ENCODE data around the gene OTUD5. TPM values are rescaled to one million over a fixed set of nuclear protein-coding genes. Genes with fewer than 3 reads are reported as not detected.
"Not testable (repeated sequence)": the region's sequence is repeated elsewhere in the genome, so short reads cannot be mapped to it uniquely, and the experiment has no call there.

Gene OTUD5
- polyA plus RNA-seq, 3 donors from 2014 or later: 25.2 to 35.5 (median 26.7) TPM

GRCh38 chrX:48893556-48894348 lies 63.7 kb downstream of the OTUD5 start:
- Mint-ChIP-seq H3K4me3 (no peak overlapping the region), H3K27ac (peak overlapping the region in 1 of 6 donors; percentile 17), H3K4me1 (peaks cover 29 to 30% of the 10 kb centered on the region in 2 donors), H3K36me3 (no peaks in the 10 kb centered on the region), H3K9me3 (peaks cover 0 to 1% (median 0%) of the 10 kb centered on the region in 6 donors), H3K27me3 (ENCODE audit: low read depth in 3 of 3) (peaks cover 5 to 14% (median 8%) of the 10 kb centered on the region in 3 donors)
- no peak for DNase-seq

DNA sequence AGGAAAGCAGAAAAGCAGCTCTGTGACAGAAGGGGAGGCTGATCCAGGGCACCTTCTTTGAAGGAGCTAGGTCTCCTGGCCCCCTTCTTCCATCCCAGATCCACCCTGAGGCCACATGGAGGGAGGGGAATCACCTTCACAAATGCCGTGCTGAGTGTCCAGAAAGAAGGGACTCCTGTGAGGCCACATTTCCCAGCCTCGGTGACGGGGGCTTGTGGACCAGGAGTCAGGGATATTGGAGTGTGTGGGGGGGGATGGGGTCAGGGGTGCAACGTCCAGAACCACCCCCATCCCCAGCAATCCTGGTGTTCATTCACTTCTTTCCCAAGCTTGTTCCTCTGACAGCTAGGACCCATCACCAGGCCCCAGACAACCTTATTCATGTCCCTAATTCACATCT lies 64.5 kb downstream of the OTUD5 start:
- H3K36me3 Mint-ChIP-seq: no peaks in the 10 kb centered on the region
- no peak for DNase-seq
- H3K9me3 Mint-ChIP-seq: peaks cover 0 to 1% (median 0%) of the 10 kb centered on the region in 6 donors
- H3K4me3 Mint-ChIP-seq: peak overlapping the region in 2 of 5 donors; percentile 47 to 64
- H3K27ac Mint-ChIP-seq: no peak overlapping the region
- peaks cover 4 to 14% (median 4%) of the 10 kb centered on the region in 3 donors for H3K27me3 Mint-ChIP-seq (ENCODE audit: low read depth in 3 of 3)
- peaks cover 23 to 24% of the 10 kb centered on the region in 2 donors for H3K4me1 Mint-ChIP-seq

DNA sequence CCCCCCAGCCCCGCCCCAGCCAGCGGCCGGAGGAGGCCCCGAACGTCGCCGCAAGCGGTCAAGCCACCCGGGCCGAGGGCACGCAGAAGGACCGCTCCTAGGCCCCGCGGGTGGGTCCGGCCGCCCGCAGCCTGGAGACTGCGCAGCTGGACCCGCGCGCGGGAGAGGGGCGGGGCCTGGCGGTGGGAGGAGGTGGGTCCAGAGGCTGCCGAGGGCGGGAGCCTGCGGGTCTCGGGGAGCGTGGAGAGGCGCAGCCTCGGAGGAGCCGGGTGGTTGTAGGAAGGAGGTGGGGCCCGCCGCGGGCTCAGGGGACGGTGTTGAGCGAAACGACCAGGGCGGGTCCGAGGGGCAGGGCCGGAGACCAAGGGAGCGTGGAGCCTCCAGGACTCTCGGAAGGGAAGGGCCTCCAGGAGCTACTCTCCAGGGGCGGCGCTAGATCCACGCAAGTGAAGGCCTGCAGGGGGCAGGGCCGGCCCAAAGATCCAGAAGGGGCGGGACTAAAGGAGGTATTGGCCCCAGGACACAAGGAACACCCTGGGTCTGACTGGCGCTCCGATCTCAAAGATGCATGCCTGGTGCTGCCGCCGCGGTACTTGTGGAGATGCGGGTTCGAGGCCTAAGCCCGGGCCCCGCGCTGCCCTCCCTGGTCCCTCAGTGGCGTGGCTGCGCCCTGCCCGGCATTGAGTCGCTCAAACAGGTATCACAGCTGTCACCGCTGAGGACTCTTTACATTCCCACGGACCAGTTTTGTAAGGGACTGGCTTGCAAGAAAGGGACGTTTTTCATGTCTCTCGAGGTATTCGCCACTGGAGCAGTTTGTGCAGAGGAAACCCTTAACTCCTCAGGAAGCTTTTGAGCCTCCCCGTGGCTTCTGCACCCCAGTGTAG lies 65.8 kb downstream of the OTUD5 start:
- peak; percentile 76 to 80 (median 80) for DNase-seq
- H3K4me1 Mint-ChIP-seq: peaks cover 12 to 18% of the 10 kb centered on the region in 2 donors
- peak overlapping the region in 3 of 6 donors; percentile 20 to 69 (median 24) for H3K27ac Mint-ChIP-seq
- peaks cover 0 to 7% (median 4%) of the 10 kb centered on the region in 3 donors for H3K27me3 Mint-ChIP-seq (ENCODE audit: low read depth in 3 of 3)
- no peaks in the 10 kb centered on the region for H3K36me3 Mint-ChIP-seq
- peak overlapping the region; percentile 75 to 84 (median 78) for H3K4me3 Mint-ChIP-seq
- peaks cover 0 to 1% (median 0%) of the 10 kb centered on the region in 6 donors for H3K9me3 Mint-ChIP-seq

GRCh38 chrX:48890934-48891401 lies 66.4 kb downstream of the OTUD5 start:
- Mint-ChIP-seq H3K27ac (peak overlapping the region in 5 of 6 donors; percentile 34 to 80 (median 67)), H3K27me3 (ENCODE audit: low read depth in 3 of 3) (peaks cover 0 to 7% (median 4%) of the 10 kb centered on the region in 3 donors), H3K4me1 (peaks cover 8 to 14% of the 10 kb centered on the region in 2 donors), H3K4me3 (peak overlapping the region; percentile 79 to 91 (median 82)), H3K36me3 (no peaks in the 10 kb centered on the region), H3K9me3 (peaks cover 0 to 1% (median 0%) of the 10 kb centered on the region in 6 donors)
- DNase-seq: no peak

DNA sequence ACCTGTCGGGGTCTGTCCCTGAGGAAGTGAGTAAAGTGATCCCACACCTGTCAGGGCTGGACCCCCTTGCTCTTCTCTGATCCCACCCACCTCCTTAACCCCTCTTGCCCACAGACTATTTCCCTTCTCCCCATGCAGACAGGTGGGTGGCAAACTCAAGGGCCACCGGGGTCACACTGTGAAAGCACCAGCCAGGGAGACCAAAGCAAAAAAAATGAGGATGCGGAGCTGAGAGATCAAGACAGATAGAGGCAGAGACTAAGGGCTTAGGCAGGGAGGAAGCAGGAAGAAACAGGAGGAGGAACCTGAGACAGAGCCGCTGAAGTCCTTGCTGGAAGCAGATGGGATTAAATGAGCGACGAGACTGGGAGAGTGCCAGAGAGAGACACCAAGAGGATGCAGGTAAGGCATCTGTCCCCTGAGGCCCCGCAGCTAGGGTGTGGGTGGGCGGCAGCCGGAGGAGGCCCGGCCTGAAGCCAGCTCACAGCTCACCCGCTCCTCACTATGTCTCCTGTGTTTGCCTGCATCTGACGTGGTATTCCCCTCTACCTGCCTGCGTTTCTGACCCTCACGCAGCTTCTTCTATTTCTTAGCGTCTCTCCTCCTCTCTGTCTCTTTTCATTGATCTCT lies 67.0 kb downstream of the OTUD5 start:
- Mint-ChIP-seq H3K27me3 (ENCODE audit: low read depth in 3 of 3) (peaks cover 0 to 7% (median 4%) of the 10 kb centered on the region in 3 donors), H3K36me3 (no peaks in the 10 kb centered on the region), H3K4me3 (peak overlapping the region; percentile 79 to 91 (median 82))

GRCh38 chrX:48886586-48886985 lies 70.8 kb downstream of the OTUD5 start:
- not testable (repeated sequence) for H3K36me3 Mint-ChIP-seq; H3K4me1 Mint-ChIP-seq; H3K27me3 Mint-ChIP-seq (ENCODE audit: low read depth in 3 of 3); H3K9me3 Mint-ChIP-seq; H3K4me3 Mint-ChIP-seq; H3K27ac Mint-ChIP-seq; DNase-seq

More for the DNA sequence above, 67.0 kb downstream of the OTUD5 start:
- no peak for DNase-seq
- Mint-ChIP-seq H3K4me1 (peaks cover 8 to 14% of the 10 kb centered on the region in 2 donors), H3K9me3 (peaks cover 0 to 1% (median 0%) of the 10 kb centered on the region in 6 donors), H3K27ac (peak overlapping the region in 5 of 6 donors; percentile 34 to 80 (median 67))

DNA sequence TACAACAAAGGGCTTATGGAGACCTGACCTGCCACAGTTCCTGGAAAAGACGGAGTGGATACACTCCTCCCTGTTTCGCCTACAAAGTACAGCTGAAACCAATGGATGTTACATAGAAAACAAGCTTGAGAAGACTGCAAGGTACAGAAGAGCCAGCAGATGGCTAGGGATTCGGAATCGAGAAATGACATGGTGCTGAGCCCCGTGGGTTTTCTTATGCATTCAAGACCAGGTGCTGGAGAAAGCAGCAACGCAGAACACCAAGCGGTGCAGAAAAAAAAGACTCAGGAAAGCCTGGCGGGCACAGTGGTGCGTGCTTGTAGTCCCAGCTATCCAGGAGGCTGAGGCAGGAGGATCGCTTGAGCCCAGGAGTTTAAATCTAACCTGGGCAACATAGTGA lies 73.7 kb downstream of the OTUD5 start:
- Mint-ChIP-seq H3K36me3 (no peaks in the 10 kb centered on the region), H3K27ac (no peak overlapping the region), H3K9me3 (no peaks in the 10 kb centered on the region), H3K4me1 (no peaks in the 10 kb centered on the region), H3K27me3 (ENCODE audit: low read depth in 3 of 3) (peaks cover 0 to 9% (median 4%) of the 10 kb centered on the region in 3 donors), H3K4me3 (no peak overlapping the region)
- no peak for DNase-seq

DNA sequence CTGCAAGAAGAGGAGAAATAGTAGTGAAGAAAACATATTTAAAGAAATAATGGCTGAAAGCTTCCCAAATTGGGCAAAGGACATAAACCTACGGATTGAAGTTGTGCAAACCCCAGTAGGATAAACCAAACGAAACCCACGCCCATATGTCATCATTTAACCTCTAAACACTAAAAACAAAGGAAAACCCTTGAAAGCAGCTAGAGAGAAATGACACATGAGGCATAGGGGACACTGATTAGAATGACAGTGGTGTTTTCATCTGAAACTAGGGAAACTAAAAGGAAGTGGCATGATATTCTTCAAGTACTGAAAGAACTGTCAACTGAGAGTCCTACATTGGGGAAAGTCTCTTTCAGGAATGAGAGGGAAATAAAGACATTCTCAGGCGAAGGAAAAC lies 80.5 kb downstream of the OTUD5 start:
- not testable (repeated sequence) for H3K9me3 Mint-ChIP-seq, H3K4me1 Mint-ChIP-seq, H3K27ac Mint-ChIP-seq, H3K36me3 Mint-ChIP-seq, DNase-seq, H3K4me3 Mint-ChIP-seq
- H3K27me3 Mint-ChIP-seq (ENCODE audit: low read depth in 3 of 3): peaks cover 0 to 12% (median 3%) of the 10 kb centered on the region in 3 donors

Other genes with a start within 250 kb of the OTUD5 start
- not detected for gene GLOD5, start 195.9 kb downstream of the OTUD5 start, polyA plus RNA-seq
- gene GATA1, start 171.0 kb downstream of the OTUD5 start, polyA plus RNA-seq: under 1 TPM in 1 of 3 donors, not detected in 2; 0.28 TPM
- 10 to 100 TPM; 13.2 to 22.9 (median 13.5) TPM for gene HDAC6, start 155.5 kb downstream of the OTUD5 start, polyA plus RNA-seq
- not detected for gene ERAS, start 131.1 kb downstream of the OTUD5 start, polyA plus RNA-seq
- under 1 TPM in 2 of 3 donors, not detected in 1; 0.20 to 0.32 TPM for gene PCSK1N, start 122.0 kb downstream of the OTUD5 start, polyA plus RNA-seq
- 10 to 100 TPM; 76.0 to 88.2 (median 85.3) TPM for gene TIMM17B, start 59.8 kb downstream of the OTUD5 start, polyA plus RNA-seq
- gene PQBP1, start 59.7 kb downstream of the OTUD5 start, polyA plus RNA-seq: 100 to 1,000 TPM in 2 of 3 donors, 10 to 100 TPM in 1; 92.6 to 118 (median 108) TPM
- gene SLC35A2, start 46.0 kb downstream of the OTUD5 start, polyA plus RNA-seq: 10 to 100 TPM; 17.0 to 20.6 (median 20.2) TPM
- gene PIM2, start 38.6 kb downstream of the OTUD5 start, polyA plus RNA-seq: 100 to 1,000 TPM in 2 of 3 donors, 10 to 100 TPM in 1; 86.0 to 158 (median 146) TPM
- under 1 TPM in 1 of 3 donors, not detected in 2; 0.12 TPM for gene KCND1, start 14.2 kb upstream of the OTUD5 start, polyA plus RNA-seq
- gene GRIPAP1, start 44.7 kb upstream of the OTUD5 start, polyA plus RNA-seq: 10 to 100 TPM in 1 of 3 donors, 1 to 10 TPM in 1, under 1 TPM in 1; 0.62 to 19.8 (median 7.7) TPM
- 1 to 10 TPM; 1.1 to 9.0 (median 4.2) TPM for gene TFE3, start 85.8 kb upstream of the OTUD5 start, polyA plus RNA-seq
- gene CCDC120, start 101.4 kb upstream of the OTUD5 start, polyA plus RNA-seq: 1 to 10 TPM in 1 of 3 donors, under 1 TPM in 2; 0.49 to 1.3 (median 0.50) TPM
- gene PRAF2, start 116.4 kb upstream of the OTUD5 start, polyA plus RNA-seq: 10 to 100 TPM; 27.7 to 66.4 (median 36.3) TPM
- gene WDR45, start 122.3 kb upstream of the OTUD5 start, polyA plus RNA-seq: 100 to 1,000 TPM; 104 to 105 (median 104) TPM
- gene GPKOW, start 166.1 kb upstream of the OTUD5 start, polyA plus RNA-seq: 10 to 100 TPM; 26.3 to 55.3 (median 27.2) TPM
- gene MAGIX, start 205.2 kb upstream of the OTUD5 start, polyA plus RNA-seq: 1 to 10 TPM in 2 of 3 donors, under 1 TPM in 1; 0.96 to 2.2 (median 1.6) TPM
- gene PLP2, start 214.3 kb upstream of the OTUD5 start, polyA plus RNA-seq: 10 to 100 TPM; 40.5 to 64.6 (median 45.7) TPM
- 1 to 10 TPM in 2 of 3 donors, not detected in 1; 2.1 to 4.1 TPM for gene PRICKLE3, start 228.8 kb upstream of the OTUD5 start, polyA plus RNA-seq
- gene SYP, start 242.6 kb upstream of the OTUD5 start, polyA plus RNA-seq: under 1 TPM in 2 of 3 donors, not detected in 1; 0.29 to 0.43 TPM